SIG-M5 treated with dmso at 0.1 percent for 504 hours (cell line): ENCODE results near the gene FAHD1.
"Not testable (repeated sequence)": the region's sequence is repeated elsewhere in the genome, so short reads cannot be mapped to it uniquely, and the experiment has no call there.

ENCODE experiments used
- DNase-seq: peaks from one replicate; lab custom pipeline; 2025; ENCODE audit not compliant: unreplicated experiment; lab: John Stamatoyannopoulos, UW

The FAHD1 gene

GRCh38 chr16:1839554-1839953 lies 12.5 kb downstream of the FAHD1 start:
- no peak for DNase-seq

DNA sequence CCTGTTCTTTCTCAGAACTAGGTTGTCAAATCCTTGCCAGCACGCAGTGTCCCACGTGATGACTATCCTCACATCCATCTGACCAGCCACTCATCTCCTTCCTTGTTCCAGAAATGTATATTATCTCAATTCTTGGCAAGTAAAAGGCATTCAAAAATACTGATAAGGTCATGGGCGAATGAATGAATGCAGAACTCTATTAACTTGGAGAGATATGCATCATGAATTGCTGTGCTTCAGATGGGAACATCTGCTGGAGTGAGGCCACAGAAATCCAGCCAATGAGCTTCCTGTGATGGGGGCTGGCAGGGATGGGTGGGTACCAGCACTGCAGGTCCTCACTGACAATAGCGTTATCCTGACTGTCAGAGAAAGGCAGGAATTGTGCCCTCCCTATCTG lies 19.0 kb downstream of the FAHD1 start:
- DNase-seq: no peak

GRCh38 chr16:1846416-1846815 lies 19.4 kb downstream of the FAHD1 start:
- no peak for DNase-seq

DNA sequence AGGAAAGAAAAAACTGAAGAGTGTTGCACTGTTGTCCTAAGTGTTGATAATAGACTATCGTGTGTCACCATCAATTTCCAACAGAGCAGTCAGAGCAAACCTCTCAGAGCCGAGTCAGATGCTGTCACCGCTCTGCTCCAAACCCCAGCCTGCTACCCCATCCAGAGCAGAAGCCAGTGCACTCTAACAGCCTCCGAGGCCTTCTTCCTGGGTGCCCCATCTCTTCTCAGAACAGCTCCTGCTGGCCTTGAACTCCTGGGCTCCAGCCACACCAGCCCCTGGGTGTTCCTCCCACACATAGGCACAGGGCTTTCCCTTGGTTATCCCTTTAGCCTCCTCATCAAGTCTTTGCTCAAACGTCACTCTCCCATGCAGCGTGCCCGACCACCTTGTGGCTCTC lies 24.0 kb downstream of the FAHD1 start:
- no peak for DNase-seq

GRCh38 chr16:1851793-1852192 lies 24.8 kb downstream of the FAHD1 start:
- no peak for DNase-seq

DNA sequence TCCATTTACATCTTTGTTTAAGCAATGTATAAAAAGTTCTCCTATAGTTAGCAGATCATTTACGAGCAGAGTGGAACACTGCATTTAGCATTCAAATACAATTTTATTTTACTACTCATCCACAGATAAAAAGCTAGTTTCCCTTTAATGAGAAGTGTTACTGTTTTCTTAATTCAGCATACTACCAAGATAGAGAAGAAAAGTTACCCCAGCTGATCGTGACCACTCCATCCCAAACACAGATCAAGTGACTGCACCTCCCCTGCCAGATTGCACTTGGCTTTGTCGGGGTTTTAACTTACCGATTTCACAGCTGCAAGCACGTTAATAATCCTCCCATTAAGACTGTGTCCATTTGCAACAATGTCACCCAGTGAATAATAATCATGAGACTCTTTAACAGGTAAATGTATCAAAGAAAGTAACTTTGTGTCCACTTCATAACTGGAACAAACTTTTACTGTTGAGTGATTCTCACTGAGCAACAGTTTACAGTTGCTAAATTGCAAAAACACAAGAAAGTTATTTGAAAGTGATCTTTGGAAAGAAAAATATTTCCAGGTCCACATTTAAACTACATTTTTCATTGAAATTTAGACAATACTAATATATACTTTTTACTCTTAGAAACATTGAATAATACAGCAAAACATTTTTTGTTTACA lies 30.6 kb downstream of the FAHD1 start:
- DNase-seq: no peak

- no peak for DNase-seq
These were observed 31.3 kb downstream of the FAHD1 start for GRCh38 chr16:1858189-1858865.

- no peak for DNase-seq
These were observed 32.6 kb downstream of the FAHD1 start for GRCh38 chr16:1859650-1860049.

- DNase-seq: no peak
These were observed 34.7 kb downstream of the FAHD1 start for GRCh38 chr16:1861730-1862129.

GRCh38 chr16:1862394-1862793 lies 35.4 kb downstream of the FAHD1 start:
- no peak for DNase-seq

DNA sequence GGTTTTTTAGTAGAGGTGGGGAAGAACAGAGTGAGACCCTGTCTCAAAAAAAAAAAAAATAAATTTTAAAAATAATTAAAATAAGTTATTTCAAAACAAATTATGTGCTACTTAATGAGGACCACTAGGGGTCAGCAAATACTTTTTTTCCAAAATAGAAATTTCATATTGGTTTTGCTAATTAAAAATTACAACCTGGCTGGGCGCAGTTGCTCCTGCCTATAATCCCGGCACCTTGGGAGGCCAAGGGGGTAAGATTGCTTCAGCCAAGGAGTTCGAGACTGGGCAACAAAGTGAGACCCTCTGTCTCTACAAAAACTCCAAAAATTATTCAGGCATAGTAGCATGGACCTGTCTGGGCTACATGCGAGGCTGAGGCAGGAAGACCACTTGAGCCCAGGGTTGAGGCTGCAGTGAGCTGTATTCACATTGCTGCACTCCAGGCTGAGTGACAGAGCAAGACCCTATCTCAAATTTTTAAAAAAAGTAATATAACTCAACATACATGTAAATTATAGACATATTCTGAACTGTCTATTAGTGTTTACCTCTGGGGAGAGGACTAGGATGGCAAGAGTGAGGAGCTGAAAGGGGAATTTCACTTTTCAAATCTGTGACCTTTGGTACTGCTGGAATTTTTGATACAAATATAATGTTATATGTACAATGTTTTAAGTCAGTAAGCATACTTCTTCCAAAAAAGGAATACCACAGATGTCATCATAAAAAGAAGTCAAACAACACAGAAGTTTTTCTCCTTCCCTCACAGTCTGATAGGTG lies 36.9 kb downstream of the FAHD1 start:
- no peak for DNase-seq

GRCh38 chr16:1865902-1866690 lies 39.1 kb downstream of the FAHD1 start:
- DNase-seq: no peak

- DNase-seq: no peak
These were observed 43.5 kb downstream of the FAHD1 start for GRCh38 chr16:1870365-1871082.

- no peak for DNase-seq
These were observed 45.1 kb downstream of the FAHD1 start, which contains the start of gene MEIOB for GRCh38 chr16:1871974-1872635. Gene MEIOB (minus strand): TSS chr16:1872164. CDS start chr16:1868175, 3,989 bp downstream.

GRCh38 chr16:1874854-1875253 lies 47.8 kb downstream of the FAHD1 start:
- DNase-seq: no peak

- DNase-seq: not testable (repeated sequence)
These were observed 49.1 kb downstream of the FAHD1 start for GRCh38 chr16:1876066-1876465.

DNA sequence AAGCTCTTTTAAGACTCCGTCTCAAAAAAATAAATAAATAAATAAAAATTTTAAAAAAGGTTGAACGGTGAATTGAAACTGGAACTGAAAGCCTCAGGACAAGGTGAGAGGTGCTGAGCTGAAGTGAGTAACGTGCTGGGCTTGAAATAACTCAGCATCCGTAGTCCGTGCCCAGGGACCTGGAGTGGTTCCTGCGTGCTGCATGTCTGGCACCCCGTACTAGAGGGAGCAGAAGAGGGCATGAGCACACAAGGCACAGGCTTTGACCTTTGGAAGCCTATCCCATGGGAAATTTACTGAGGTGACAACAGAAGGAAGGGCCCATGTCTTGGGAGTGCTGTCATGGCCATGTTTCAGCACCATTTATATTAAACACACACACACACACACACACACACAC lies 49.5 kb downstream of the FAHD1 start:
- no peak for DNase-seq

DNA sequence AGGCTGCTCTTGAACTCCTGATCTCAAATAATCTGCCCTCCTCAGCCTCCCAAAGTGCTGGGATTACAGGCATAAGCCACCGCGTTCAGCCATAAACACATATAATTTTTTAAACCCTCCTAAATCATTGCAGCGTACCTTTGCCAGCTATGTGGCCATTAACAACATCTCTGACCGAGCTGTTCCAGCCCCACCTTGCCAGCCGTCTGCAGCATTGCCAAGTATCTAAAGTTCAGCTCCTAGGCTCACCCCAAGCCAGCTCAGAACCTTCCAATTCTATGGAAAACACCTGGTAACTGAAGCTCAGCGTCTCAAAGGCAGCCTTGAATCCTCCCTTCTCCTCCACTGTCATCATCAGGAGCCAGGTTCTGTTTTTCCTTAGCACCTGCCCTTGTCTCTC lies 50.1 kb downstream of the FAHD1 start:
- DNase-seq: no peak

GRCh38 chr16:1877804-1878203 lies 50.8 kb downstream of the FAHD1 start:
- DNase-seq: no peak

- DNase-seq: no peak
These were observed 51.2 kb downstream of the FAHD1 start for GRCh38 chr16:1878256-1878655.
